GM21360 (cell line): ENCODE results near the gene NF1.
"Not testable (repeated sequence)": the region's sequence is repeated elsewhere in the genome, so short reads cannot be mapped to it uniquely, and the experiment has no call there.

Source experiments
- ATAC-seq: cut with Tn5 transposase; IDR thresholded peaks from one replicate; pipeline ENCODE4 v1.9.1; 2021; ENCODE audit warnings: mild to moderate bottlenecking, moderate library complexity; ENCODE audit not compliant: unreplicated experiment

Gene NF1

GRCh38 chr17:31320241-31320640, 225.5 kb downstream of the NF1 start:
- ATAC-seq: no peak

GRCh38 chr17:31320791-31321190, 226.0 kb downstream of the NF1 start:
- no peak for ATAC-seq

DNA sequence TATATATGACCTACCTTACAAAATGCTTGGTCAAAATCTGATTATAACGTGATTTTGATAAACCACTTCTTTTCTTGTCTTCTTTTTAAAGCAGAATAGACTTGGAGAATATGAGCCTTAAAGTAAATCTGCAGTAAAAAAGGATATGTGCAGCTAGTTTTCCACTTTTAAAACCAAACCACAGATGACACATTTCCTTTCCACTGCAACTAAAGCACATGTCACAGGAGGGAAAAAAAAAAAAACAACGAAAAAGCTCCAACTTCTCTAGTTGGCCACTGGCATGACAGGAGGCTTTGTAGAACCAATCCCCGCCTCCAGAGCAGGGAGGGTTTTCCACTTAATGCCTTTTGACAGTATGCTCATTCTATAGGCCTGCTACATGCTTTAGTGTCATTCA, 226.7 kb downstream of the NF1 start, which contains the start of gene EVI2A:
Gene EVI2A, minus strand, starts transcription at position 142 of the 400 bp plus-strand sequence. CDS start 2,609 bp downstream, outside the sequence.
- no peak for ATAC-seq

DNA sequence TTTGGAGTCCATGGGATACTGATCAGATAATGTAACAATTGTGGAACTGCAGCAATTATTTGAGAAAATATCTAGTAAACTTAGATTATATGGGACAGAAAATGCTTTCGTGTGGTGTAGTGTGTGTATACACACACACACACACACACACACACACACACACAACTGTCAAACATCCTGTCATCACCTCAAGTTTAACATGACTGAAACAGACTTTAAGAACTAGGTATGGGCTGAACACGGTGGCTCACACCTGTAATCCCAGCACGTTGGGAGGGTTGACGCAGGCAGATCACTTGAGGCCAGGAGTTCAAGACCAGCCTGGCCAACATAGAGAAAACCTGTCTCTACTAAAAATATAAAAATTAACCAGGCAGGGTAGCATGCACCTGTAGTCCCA, 227.2 kb downstream of the NF1 start:
- no peak for ATAC-seq

- ATAC-seq: no peak
These were observed 228.8 kb downstream of the NF1 start for GRCh38 chr17:31323551-31323950.

- no peak for ATAC-seq
These were observed 232.9 kb downstream of the NF1 start for GRCh38 chr17:31327534-31328159.

GRCh38 chr17:31328160-31328535, 233.4 kb downstream of the NF1 start:
- no peak for ATAC-seq

GRCh38 chr17:31329221-31329620, 234.4 kb downstream of the NF1 start:
- no peak for ATAC-seq

DNA sequence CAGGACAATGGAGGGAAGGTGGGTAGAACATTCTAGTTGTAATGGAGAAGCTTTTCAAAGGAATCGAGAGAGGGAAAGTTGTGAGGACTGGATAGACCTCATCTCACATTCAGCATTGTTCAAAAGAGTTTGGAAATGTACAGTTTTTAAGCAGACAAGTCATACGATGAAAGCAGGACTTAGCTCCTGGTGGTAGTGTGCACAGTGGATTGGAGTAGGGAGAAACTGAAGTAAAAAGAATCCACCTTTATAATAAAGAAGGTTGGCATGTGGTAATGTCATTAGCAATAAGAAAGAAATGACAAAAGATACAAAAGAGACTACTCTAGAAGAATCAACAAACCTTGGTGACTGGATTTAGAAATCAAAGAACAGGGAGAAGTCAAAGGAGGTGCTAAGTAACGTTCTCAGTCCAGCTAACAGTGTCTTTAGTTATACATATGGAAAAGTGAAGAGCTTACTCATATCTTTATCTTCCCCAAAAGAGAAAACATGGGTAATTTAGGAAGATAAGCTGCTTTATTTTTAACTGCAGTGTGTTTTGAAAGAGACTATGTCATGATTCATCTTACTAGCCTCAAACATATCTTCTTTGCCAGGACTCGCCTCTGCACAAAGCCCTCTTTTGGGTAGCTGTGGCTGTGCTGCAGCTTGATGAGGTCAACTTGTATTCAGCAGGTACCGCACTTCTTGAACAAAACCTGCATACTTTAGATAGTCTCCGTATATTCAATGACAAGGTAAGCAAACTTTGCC, 245.3 kb downstream of the NF1 start:
- ATAC-seq: no peak

DNA sequence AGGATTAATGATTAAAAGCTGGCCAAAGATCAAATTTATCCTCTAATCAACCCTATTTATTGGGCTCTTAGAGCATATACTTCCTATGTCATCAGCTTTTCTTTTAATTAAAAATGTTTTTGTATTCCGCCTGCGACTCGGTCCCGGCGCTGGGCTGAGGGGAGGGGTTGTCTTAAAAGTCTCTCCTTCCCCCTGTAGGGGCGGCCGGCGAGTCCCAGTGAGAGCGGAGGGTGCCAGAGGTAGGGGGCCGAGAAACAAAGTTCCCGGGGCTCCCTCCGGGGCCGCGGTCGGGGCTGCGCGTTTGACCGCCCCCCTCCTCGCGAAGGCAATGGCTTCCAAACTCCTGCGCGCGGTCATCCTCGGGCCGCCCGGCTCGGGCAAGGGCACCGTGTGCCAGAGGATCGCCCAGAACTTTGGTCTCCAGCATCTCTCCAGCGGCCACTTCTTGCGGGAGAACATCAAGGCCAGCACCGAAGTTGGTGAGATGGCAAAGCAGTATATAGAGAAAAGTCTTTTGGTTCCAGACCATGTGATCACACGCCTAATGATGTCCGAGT, 250.5 kb downstream of the NF1 start:
- ATAC-seq: not testable (repeated sequence)

GRCh38 chr17:31349454-31349853, 254.7 kb downstream of the NF1 start:
- no peak for ATAC-seq

DNA sequence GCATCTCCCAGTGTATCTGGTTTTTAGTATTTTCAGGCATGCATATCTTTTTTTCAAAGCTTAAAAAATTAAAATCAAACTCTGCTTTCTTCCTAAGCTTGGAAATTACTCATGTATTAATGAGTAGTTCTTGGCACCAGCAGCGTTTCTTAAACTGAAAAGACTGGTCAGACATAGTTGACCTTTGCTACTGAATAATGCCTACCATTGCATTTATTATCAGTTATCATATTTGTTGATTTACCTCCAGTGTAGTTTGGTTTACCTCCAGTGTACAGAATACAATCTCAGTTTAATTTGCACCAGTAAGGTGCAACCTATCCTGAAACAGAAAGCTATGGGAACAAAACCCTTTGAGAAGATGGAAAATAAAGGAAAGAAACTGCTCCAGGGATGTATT, 261.2 kb downstream of the NF1 start:
- ATAC-seq: no peak

GRCh38 chr17:31357091-31357490, 262.3 kb downstream of the NF1 start:
- no peak for ATAC-seq

- ATAC-seq: no peak
These were observed 263.1 kb downstream of the NF1 start for GRCh38 chr17:31357839-31358394.

- no peak for ATAC-seq
These were observed 269.2 kb downstream of the NF1 start for GRCh38 chr17:31364012-31364411.

GRCh38 chr17:31366088-31366487, 271.3 kb downstream of the NF1 start:
- ATAC-seq: no peak

- ATAC-seq: no peak
These were observed 274.5 kb downstream of the NF1 start for GRCh38 chr17:31369266-31369665.

DNA sequence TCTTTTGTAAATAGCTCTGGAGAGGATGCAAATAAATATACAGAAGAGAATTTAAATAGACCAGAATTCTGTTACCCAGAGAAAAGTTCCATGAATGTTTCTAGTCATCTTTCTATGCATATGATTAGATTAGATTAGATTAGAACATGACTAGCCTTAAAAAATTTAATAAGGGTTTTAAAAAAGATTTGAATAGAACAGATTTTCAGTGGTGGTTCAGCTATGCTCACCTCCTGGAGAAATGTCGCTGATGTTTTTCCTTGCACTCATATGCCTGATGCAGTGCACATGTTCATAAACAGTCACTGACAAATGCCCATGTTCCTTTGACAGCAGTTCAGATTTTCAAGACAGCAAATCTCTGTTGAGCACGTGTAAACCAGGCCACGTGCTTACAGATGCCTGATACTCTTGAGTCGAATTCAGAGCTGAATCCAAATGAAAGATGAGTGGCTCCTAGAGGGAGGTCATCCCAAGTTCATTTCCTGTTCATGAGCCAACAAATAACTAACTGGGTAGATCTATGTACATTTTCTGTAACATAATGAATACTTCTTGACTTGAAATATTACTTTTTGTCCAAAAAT, 276.8 kb downstream of the NF1 start:
- no peak for ATAC-seq

GRCh38 chr17:31373150-31374093, 278.6 kb downstream of the NF1 start:
- no peak for ATAC-seq

- no peak for ATAC-seq
These were observed 279.3 kb downstream of the NF1 start for GRCh38 chr17:31374094-31374447.

- ATAC-seq: no peak
These were observed 279.7 kb downstream of the NF1 start for GRCh38 chr17:31374503-31374902.
